Thoracic aorta (tissue), 2 donors: Measurements from ENCODE around the gene TBXA2R. TPM values are rescaled to one million over a fixed set of nuclear protein-coding genes. Genes with fewer than 3 reads are reported as not detected.
"Not testable (repeated sequence)": the region's sequence is repeated elsewhere in the genome, so short reads cannot be mapped to it uniquely, and the experiment has no call there.

Source experiments
- ATAC-seq: fragments of 150-250 bp; one replicate; pipeline ENCODE4 v1.8.0; 2017; ENCODE audit warnings: low read depth; ENCODE audit not compliant: insufficient number of reproducible peaks, low FRiP score
- DNase-seq: peaks from one replicate; pipeline ENCODE4 v3.0.0-alpha.2; 2020; ENCODE audit warnings: low spot score
- H3K27ac ChIP-seq, 2 donors: fragments of 200-600 bp; sonication (generic); 1 replicate in 1 of 2; 2 replicates in 1 of 2; pipeline ENCODE4 v1.5.1; 2016; ENCODE audit warnings: mild to moderate bottlenecking in 2 of 2, moderate library complexity in 2 of 2
- H3K27me3 ChIP-seq: fragments of 200-600 bp; sonication (generic); replicated peaks from 2 replicates; pipeline ENCODE4 v1.6.0; 2016; ENCODE audit warnings: mild to moderate bottlenecking; ENCODE audit not compliant: insufficient read depth
- H3K36me3 ChIP-seq: fragments of 200-600 bp; sonication (generic); one replicate; pipeline ENCODE4 v1.5.1; 2016
- H3K4me1 ChIP-seq, 2 donors: fragments of 200-600 bp; sonication (generic); 1 replicate in 1 of 2; 2 replicates in 1 of 2; pipeline versions ENCODE4 v1.5.1 to v1.6.0; 2016; ENCODE audit warnings: low read depth in 2 of 2, mild to moderate bottlenecking in 1 of 2; ENCODE audit not compliant: control insufficient read depth in 1 of 2
- H3K4me3 ChIP-seq: fragments of 200-600 bp; sonication (generic); 2 replicates; pipeline ENCODE4 v1.5.1; 2016; ENCODE audit warnings: mild to moderate bottlenecking
- H3K9me3 ChIP-seq: fragments of 200-600 bp; sonication (generic); 2 replicates; pipeline ENCODE4 v1.5.1; 2016
- total RNA-seq, 2 donors: library from RNA; depleted of rRNA; stranded (reverse); fragments of >200 nt; gene quantifications; one replicate each; pipeline versions ENCODE4 v1.1.0 to v1.2.3, GENCODE V29; 2016
- TF ChIP-seq, protein P1 (sequence below): fragments of 200-600 bp; sonication (generic); IDR thresholded peaks from one replicate; pipeline ENCODE4 v1.5.1; 2019; ENCODE audit warnings: antibody characterized with exemption

TBXA2R gene
- total RNA-seq, 2 donors from 2014 or later: 29.4 to 39.1 TPM

DNA sequence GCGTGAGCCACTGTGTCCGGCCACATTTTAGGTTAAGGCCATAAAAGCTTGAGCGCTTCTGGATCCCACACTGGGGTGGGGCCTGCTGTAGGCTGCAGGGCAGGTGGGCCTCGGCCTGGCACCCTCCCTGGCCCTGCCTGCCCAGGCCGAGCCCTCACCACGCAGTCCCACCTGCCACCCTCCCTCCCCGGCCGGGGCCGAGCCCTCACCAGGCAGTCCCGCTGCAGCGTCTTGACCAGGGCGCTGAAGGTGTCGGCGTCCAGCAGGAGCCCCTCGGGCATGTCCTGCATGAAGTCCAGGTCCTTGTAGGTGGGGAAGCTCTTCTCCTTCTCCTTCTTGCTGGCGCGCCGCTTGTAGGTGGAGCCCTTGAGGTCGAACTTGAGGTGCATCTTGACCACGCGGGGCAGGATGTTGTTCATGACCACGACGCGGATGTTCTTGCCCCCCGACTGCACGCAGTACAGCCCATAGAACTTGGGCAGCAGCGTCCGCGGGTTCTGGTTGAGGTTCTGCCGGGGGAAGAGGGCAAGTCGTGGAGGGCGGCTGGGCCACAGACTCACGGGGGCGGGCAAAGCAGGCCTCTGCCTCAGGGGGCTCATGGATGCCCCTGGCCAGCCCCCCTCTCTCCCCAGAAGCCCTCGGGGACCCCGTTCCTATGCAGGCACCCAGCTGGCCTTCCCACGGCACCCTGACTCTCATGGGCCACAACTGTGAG, 46.6 kb upstream of the TBXA2R start:
- ATAC-seq (no peak), DNase-seq (no peak)
- Histone ChIP-seq H3K9me3 (no peaks in the 10 kb centered on the region), H3K4me1 (peaks cover 0 to 7% of the 10 kb centered on the region in 2 donors), H3K27ac (no peak overlapping the region), H3K27me3 (no peaks in the 10 kb centered on the region), H3K4me3 (no peak overlapping the region), H3K36me3 (peaks cover 59% of the 10 kb centered on the region)
- TF ChIP-seq, protein P1, sequence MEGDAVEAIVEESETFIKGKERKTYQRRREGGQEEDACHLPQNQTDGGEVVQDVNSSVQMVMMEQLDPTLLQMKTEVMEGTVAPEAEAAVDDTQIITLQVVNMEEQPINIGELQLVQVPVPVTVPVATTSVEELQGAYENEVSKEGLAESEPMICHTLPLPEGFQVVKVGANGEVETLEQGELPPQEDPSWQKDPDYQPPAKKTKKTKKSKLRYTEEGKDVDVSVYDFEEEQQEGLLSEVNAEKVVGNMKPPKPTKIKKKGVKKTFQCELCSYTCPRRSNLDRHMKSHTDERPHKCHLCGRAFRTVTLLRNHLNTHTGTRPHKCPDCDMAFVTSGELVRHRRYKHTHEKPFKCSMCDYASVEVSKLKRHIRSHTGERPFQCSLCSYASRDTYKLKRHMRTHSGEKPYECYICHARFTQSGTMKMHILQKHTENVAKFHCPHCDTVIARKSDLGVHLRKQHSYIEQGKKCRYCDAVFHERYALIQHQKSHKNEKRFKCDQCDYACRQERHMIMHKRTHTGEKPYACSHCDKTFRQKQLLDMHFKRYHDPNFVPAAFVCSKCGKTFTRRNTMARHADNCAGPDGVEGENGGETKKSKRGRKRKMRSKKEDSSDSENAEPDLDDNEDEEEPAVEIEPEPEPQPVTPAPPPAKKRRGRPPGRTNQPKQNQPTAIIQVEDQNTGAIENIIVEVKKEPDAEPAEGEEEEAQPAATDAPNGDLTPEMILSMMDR: no peak

DNA sequence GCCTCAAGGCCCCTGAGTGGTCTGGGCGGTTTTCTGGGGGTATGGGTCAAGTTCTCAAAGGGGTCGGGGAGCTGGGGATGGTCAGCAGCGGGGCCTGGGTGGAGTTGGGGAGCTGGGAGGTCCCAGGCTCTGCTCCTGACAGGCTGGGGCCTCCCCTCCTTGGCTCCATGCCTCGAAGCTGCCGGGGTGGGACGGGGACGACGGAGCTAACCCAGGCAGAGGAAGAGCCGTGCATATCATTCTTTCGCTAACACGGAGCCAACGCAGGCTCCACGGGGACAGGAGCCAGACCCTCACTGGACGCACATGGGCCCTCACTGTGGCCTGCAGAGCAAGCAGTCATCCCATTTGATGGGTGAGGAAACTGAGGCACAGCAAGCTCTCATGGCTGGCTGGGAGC, 45.7 kb upstream of the TBXA2R start:
- Histone ChIP-seq H3K27me3 (no peaks in the 10 kb centered on the region), H3K4me1 (no peaks in the 10 kb centered on the region), H3K36me3 (peaks cover 68% of the 10 kb centered on the region), H3K4me3 (no peak overlapping the region), H3K9me3 (no peaks in the 10 kb centered on the region), H3K27ac (no peak overlapping the region)
- ATAC-seq (no peak), DNase-seq (no peak)
- TF ChIP-seq, protein P1: no peak

DNA sequence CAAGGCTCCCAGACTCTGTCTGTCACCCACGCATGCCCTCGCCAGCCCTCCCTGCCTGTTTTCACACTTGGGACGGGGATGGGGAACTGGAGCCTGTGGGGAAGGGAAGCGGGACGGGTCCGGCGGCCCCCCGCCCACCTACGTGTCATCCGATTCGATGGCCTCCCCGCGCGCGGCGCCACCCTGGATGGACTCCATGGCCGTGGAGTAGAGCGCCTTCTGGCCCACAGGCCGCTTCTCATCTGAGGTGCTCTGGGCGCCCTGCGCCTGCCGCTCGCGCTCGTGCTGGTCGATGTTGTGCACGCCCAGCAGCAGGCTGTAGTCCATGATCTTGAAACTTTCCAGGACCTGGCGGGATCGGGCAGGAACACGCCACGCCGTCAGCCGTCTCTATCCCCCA, 45.0 kb upstream of the TBXA2R start:
- TF ChIP-seq, protein P1: no peak
- ATAC-seq (no peak), DNase-seq (no peak)
- Histone ChIP-seq H3K4me1 (no peaks in the 10 kb centered on the region), H3K9me3 (no peaks in the 10 kb centered on the region), H3K27ac (no peak overlapping the region), H3K27me3 (no peaks in the 10 kb centered on the region), H3K36me3 (peaks cover 65% of the 10 kb centered on the region), H3K4me3 (no peak overlapping the region)

DNA sequence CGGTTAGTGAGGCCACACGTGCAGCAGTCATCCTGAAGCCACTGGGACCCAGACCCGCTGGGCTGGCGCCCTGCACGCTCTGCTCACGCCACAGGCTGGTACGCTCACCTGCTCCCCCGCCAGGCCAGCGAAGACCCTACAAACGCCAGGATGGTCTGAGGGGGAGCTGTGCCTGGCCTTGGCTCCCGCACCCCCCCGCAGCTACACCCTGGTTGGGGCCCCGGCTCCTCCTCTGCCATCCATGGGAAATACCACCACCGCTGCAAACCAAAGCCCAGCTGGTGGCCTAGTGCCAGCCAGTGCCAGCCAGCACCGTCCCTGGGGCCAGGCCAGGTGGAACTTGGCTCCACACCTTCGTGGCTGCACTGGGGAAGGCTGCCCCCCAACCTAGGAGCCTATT, 43.2 kb upstream of the TBXA2R start:
- peaks cover 64% of the 10 kb centered on the region for H3K36me3 ChIP-seq
- H3K27ac ChIP-seq: no peak overlapping the region
- H3K9me3 ChIP-seq: no peaks in the 10 kb centered on the region
- H3K4me1 ChIP-seq: no peaks in the 10 kb centered on the region
- no peak overlapping the region for H3K4me3 ChIP-seq
- H3K27me3 ChIP-seq: no peaks in the 10 kb centered on the region
- no peak for ATAC-seq
- no peak for DNase-seq
- TF ChIP-seq, protein P1: no peak

DNA sequence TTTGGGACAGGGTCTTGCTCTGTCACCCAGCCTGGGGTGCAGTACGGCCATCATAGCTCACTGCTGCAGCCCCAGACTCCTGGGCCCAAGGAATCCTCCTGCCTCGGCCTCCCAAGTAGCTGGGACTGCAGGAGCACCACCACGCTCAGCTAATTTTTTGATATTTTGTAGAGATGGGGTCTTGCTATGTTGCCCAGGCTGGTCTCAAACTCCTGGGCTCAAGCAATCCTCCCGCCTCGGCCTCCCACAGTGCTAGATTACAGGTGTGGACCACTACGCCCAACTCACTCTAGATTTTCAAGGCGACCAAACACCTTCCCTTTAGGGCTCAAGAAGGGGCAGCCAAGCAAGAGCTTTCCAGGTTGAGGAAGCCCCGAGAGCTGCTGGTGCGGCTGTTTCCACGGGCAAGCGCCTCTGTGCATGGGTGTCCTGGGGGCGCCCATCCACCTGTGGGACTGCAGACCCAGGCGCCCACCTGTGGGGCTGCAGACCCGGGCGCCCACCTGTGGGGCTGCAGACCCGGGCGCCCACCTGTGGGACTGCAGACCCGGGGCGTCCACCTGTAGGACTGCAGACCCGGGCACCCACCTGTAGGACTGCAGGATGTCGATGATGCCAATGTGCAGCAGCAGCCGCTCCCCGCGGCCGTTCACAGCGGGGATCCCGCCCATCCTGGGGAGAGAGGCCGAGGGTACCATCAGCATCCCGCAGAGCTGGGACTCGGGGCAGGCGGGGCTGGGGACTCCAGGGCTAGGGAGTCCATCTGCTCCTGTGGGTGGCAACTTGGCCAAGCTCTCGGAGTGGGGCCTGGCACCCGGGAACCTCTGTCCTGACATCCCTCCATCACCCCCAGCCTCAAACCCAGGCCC, 41.6 kb upstream of the TBXA2R start:
- TF ChIP-seq, protein P1: no peak
- DNase-seq: no peak
- Histone ChIP-seq H3K36me3 (peaks cover 57% of the 10 kb centered on the region), H3K9me3 (no peaks in the 10 kb centered on the region), H3K27ac (no peak overlapping the region), H3K4me3 (no peak overlapping the region), H3K4me1 (no peaks in the 10 kb centered on the region), H3K27me3 (no peaks in the 10 kb centered on the region)
- no peak for ATAC-seq

DNA sequence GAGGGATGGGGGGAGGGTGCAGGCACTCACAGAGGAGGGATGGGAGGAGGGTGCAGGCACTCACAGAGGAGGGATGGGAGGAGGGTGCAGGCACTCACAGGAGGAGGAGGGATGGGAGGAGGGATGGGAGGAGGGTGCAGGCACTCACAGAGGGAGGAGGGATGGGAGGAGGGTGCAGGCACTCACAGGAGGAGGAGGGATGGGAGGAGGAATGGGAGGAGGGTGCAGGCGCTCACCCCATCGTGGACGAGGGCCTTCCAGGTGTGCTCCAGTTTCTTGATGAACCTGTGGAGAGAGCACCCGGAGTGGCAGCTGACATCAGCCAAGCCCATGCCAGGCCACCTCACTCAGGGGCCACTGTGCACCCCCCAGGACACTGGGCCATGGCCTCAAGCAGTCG, 40.4 kb upstream of the TBXA2R start:
- not testable (repeated sequence) for DNase-seq, H3K27me3 ChIP-seq, H3K9me3 ChIP-seq, H3K4me3 ChIP-seq, H3K4me1 ChIP-seq, H3K27ac ChIP-seq, ATAC-seq
- H3K36me3 ChIP-seq: peaks cover 51% of the 10 kb centered on the region
